ENCODE results near the gene SHISAL2A. TPM values are rescaled to one million over a fixed set of nuclear protein-coding genes. Genes with fewer than 3 reads are reported as not detected.

Gene SHISAL2A
- total and polyA plus RNA-seq, 2 of the 13 experiments (the other 11 are each of a cell fraction or from before 2014, with no cell fraction given): not detected

DNA sequence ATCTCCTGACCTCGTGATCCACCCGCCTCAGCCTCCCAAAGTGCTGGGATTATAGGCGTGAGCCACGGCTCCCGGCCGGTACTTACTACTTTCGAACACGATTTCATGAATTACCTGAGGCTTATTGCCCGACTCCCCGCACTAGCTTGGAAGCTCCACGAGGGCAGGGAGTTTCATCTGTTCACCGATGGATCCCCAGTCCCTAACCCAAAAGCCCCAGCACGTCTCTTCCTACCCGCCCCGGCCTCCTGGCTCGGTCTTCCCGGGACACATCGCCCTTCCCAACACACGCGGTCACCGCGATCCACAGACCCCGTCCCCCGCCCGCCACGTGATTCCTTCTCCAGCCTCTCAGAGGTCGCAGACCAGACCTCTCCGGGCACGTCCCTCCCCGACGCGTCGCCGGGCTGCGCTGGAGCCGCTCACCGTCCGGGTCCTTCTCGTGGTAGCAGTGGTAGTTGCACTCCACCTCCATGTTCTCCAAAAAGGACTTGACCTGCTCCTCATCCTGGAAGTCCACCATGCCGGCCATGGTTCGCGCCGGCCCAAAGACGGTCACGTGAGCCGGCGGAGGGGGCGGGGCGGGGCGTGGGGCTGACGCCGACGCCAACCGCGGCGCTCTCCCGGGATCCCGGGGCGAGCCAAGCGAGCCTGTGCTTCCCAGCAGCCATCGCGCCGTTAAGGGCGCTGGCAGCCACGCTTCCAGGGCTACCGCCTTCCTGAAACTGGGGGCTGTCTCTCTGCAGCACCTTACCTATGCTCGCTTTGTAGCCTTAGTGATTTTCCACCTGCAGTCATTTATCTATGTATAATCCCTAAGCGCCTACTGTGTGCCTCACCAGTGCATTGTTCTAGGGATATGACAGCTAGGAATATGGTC, 65.1 kb downstream of the SHISAL2A start, which contains the start of gene COA7 (continued):
- TF ChIP-seq FOSL2 (CRISPR knock-in tag; IDR thresholded peaks at IDR 0.05) (no peak; the same call in 1 of the 2 replicates), RBAK (CRISPR knock-in tag; IDR thresholded peaks at IDR 0.05) (no peak), ZNF235 (CRISPR knock-in tag; IDR thresholded peaks at IDR 0.05; ENCODE audit: borderline replicate concordance) (no peak; the same call in 1 of the 2 replicates), HDAC1 (CRISPR knock-in tag; IDR thresholded peaks at IDR 0.05) (peak; percentile 90), XRCC5 (optimal IDR thresholded peaks at IDR 0.05; ENCODE audit: low read length) (peak; percentile 14), NFRKB (IDR thresholded peaks at IDR 0.05) (no peak), ATF7 (IDR thresholded peaks at IDR 0.05) (no peak), ATF7 (CRISPR knock-in tag; IDR thresholded peaks at IDR 0.05) (peak; percentile 78; the same call in 1 of the 2 replicates), ZNF567 (CRISPR knock-in tag; IDR thresholded peaks at IDR 0.05; ENCODE audit: borderline replicate concordance) (peak; percentile 75), SNAPC2 (CRISPR knock-in tag; IDR thresholded peaks at IDR 0.05) (peak; percentile 41; the same call in 1 of the 2 replicates), ZMYM2 (CRISPR knock-in tag; IDR thresholded peaks at IDR 0.05) (peak; percentile 61; the same call in 1 of the 2 replicates), TEAD3 (CRISPR knock-in tag; optimal IDR thresholded peaks at IDR 0.05; ENCODE audit: borderline replicate concordance) (peak; percentile 64), SALL2 (CRISPR knock-in tag; IDR thresholded peaks at IDR 0.05) (peak; percentile 87), AGO2 (optimal IDR thresholded peaks at IDR 0.05; ENCODE audit: low read depth, low read length) (peak; percentile 45), SP1 (IDR thresholded peaks at IDR 0.05) (no peak), SP1 (CRISPR knock-in tag; IDR thresholded peaks at IDR 0.05) (peak; percentile 64; the same call in 1 of the 2 replicates), NCOA5 (CRISPR knock-in tag; IDR thresholded peaks at IDR 0.05) (peak; percentile 61; the same call in 1 of the 2 replicates), ZSCAN30 (CRISPR knock-in tag; IDR thresholded peaks at IDR 0.05) (0 out of 2 replicates have a peak, but pooled peaks have one; percentile 56), SNRNP70 (IDR thresholded peaks at IDR 0.05; ENCODE audit: low read depth, low read length) (no peak), HNRNPH1 (optimal IDR thresholded peaks at IDR 0.05; ENCODE audit: low read depth, low read length) (no peak), ZIK1 (CRISPR knock-in tag; IDR thresholded peaks at IDR 0.05; ENCODE audit: borderline replicate concordance, low read depth) (peak; percentile 88; the same call in 1 of the 2 replicates), ZNF382 (CRISPR knock-in tag; IDR thresholded peaks at IDR 0.05; ENCODE audit: borderline replicate concordance) (no peak), ZNF543 (CRISPR knock-in tag; IDR thresholded peaks at IDR 0.05) (peak; percentile 86)
- TF ChIP-seq, protein P1, sequence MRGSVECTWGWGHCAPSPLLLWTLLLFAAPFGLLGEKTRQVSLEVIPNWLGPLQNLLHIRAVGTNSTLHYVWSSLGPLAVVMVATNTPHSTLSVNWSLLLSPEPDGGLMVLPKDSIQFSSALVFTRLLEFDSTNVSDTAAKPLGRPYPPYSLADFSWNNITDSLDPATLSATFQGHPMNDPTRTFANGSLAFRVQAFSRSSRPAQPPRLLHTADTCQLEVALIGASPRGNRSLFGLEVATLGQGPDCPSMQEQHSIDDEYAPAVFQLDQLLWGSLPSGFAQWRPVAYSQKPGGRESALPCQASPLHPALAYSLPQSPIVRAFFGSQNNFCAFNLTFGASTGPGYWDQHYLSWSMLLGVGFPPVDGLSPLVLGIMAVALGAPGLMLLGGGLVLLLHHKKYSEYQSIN (CRISPR knock-in tag; IDR thresholded peaks at IDR 0.05; ENCODE audit: borderline replicate concordance): no peak
- TF ChIP-seq, protein P2, sequence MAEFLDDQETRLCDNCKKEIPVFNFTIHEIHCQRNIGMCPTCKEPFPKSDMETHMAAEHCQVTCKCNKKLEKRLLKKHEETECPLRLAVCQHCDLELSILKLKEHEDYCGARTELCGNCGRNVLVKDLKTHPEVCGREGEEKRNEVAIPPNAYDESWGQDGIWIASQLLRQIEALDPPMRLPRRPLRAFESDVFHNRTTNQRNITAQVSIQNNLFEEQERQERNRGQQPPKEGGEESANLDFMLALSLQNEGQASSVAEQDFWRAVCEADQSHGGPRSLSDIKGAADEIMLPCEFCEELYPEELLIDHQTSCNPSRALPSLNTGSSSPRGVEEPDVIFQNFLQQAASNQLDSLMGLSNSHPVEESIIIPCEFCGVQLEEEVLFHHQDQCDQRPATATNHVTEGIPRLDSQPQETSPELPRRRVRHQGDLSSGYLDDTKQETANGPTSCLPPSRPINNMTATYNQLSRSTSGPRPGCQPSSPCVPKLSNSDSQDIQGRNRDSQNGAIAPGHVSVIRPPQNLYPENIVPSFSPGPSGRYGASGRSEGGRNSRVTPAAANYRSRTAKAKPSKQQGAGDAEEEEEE (CRISPR knock-in tag; IDR thresholded peaks at IDR 0.05; ENCODE audit: borderline replicate concordance): no peak

Measured in HepG2 (cell line).